K562 (cell line): ENCODE data around the gene DBNDD1. TPM values are rescaled to one million over a fixed set of nuclear protein-coding genes. Genes with fewer than 3 reads are reported as not detected.

Source experiments
- ATAC-seq: fragments of 200-7000 bp; cut with Tn5 transposase; 3 replicates; pipeline ENCODE4 v1.9.1; 2020; ENCODE audit warnings: moderate library complexity
- BruUV-seq: library from RNA; stranded (reverse); fragments of 400-500 nt; replicated peaks from 2 replicates; lab custom pipeline; 2021; lab: Mats Ljungman, UMichigan
- CTCF ChIA-PET: fragments of 300-600 bp; formaldehyde crosslinking; extraction: SDS; loops from one replicate; lab custom pipeline; 2021; ENCODE audit warnings: low intra/inter-chr PET ratio; lab: Yijun Ruan, JAX
- POLR2A ChIA-PET: fragments of 300-600, 350-650 bp; sonication (Branson Sonifier 250); formaldehyde crosslinking; extraction: SDS; loops from one replicate; lab custom pipeline; 2021; ENCODE audit warnings: antibody characterized with exemption, inconsistent platforms; lab: Yijun Ruan, JAX
- DNase-seq, 4 experiments: peaks; one replicate each; pipeline versions ENCODE4 v3.0.0 to v3.0.0-alpha.2; 2011 to 2018; ENCODE audit warnings: low spot score in 3 of 4, mixed read lengths in 3 of 4; ENCODE audit errors: extremely low read depth in 1 of 4
- FAIRE-seq: peaks from 2 replicates; lab custom pipeline; 2011; peaks lifted over from hg19 to GRCh38; lab: Jason Lieb, UNC
- H2AFZ ChIP-seq: 2 replicates; pipeline ENCODE4 v1.6.0; 2011; ENCODE audit warnings: low read depth, low read length, control low read depth, inconsistent platforms
- H3K27ac ChIP-seq: fragments of 200-600 bp; 3 replicates; pipeline ENCODE4 v1.8.0; 2011; ENCODE audit warnings: low read depth, mild to moderate bottlenecking, control low read depth, inconsistent platforms, low read length, moderate library complexity, mixed read lengths; ENCODE audit errors: extremely low read depth
- H3K27me3 ChIP-seq, 2 experiments: fragments of 300-600 bp in 1 of 2; 2 replicates in 1 of 2; 3 replicates in 1 of 2; pipeline versions ENCODE4 v1.6.0 to v1.8.0; 2011; ENCODE audit warnings: inconsistent platforms in 2 of 2, low read length in 2 of 2, mild to moderate bottlenecking in 1 of 2, mixed read lengths in 1 of 2, moderate library complexity in 1 of 2; ENCODE audit not compliant: control insufficient read depth in 2 of 2, insufficient read depth in 2 of 2
- H3K36me3 ChIP-seq: fragments of 300-600 bp; 3 replicates; pipeline ENCODE4 v1.8.0; 2011; ENCODE audit warnings: mild to moderate bottlenecking, low read length, inconsistent platforms; ENCODE audit not compliant: control insufficient read depth, insufficient read depth
- H3K4me1 ChIP-seq, 2 experiments: fragments of 200-600 bp in 1 of 2; replicated peaks in 1 of 2; 2 replicates in 1 of 2; 3 replicates in 1 of 2; pipeline versions ENCODE4 v1.5.1 to v1.8.0; 2011; ENCODE audit warnings: inconsistent platforms in 2 of 2, low read length in 2 of 2, mild to moderate bottlenecking in 1 of 2, mixed read lengths in 1 of 2, moderate library complexity in 1 of 2; ENCODE audit not compliant: control insufficient read depth in 2 of 2, insufficient read depth in 2 of 2
- H3K4me2 ChIP-seq: 2 replicates; pipeline ENCODE4 v1.6.1; 2011; ENCODE audit warnings: low read length, control low read depth, inconsistent platforms, mixed read lengths; ENCODE audit not compliant: insufficient read depth
- H3K4me3 ChIP-seq: fragments of 200-600 bp; sonication (generic), shearing (Covaris generic); 2 replicates; pipeline ENCODE4 v1.5.1; 2016; ENCODE audit warnings: control low read depth, inconsistent platforms
- H3K79me2 ChIP-seq: fragments of 200-600 bp; 3 replicates; pipeline ENCODE4 v1.8.0; 2011; ENCODE audit warnings: low read length, inconsistent platforms; ENCODE audit not compliant: control insufficient read depth, insufficient read depth
- H3K9ac ChIP-seq, 2 experiments: 2 replicates each; pipeline versions ENCODE4 v1.6.0 to v1.6.1; 2011; ENCODE audit warnings: low read depth in 2 of 2, low read length in 2 of 2, control low read depth in 1 of 2, inconsistent platforms in 1 of 2, mild to moderate bottlenecking in 1 of 2, mixed read lengths in 1 of 2; ENCODE audit not compliant: insufficient read depth in 1 of 2
- H3K9me1 ChIP-seq: one replicate; pipeline ENCODE4 v1.6.0; 2011; ENCODE audit warnings: inconsistent platforms, mild to moderate bottlenecking, low read length, moderate library complexity; ENCODE audit not compliant: control insufficient read depth, insufficient read depth
- H3K9me3 ChIP-seq: replicated peaks from 2 replicates; pipeline ENCODE4 v1.5.1; 2011; ENCODE audit warnings: low read depth, low read length, inconsistent platforms; ENCODE audit not compliant: control insufficient read depth, insufficient read depth
- H4K20me1 ChIP-seq: replicated peaks from 2 replicates; pipeline ENCODE4 v1.6.1; 2011; ENCODE audit warnings: low read length, inconsistent platforms, mixed read lengths; ENCODE audit not compliant: control insufficient read depth, insufficient read depth
- ARID3B ChIP-seq: fragments of 250-450 bp; sonication (Bioruptor Pico); IDR thresholded peaks from 2 replicates; pipeline ENCODE4 v1.4.0; 2020; ENCODE audit warnings: borderline replicate concordance
- FOXP4 ChIP-seq: sonication (generic); formaldehyde crosslinking; IDR thresholded peaks from 2 replicates; pipeline ENCODE4 v1.8.0; 2022; ENCODE audit warnings: mild to moderate bottlenecking, missing genetic modification reagents, borderline replicate concordance
- XRCC5 ChIP-seq: fragments of 200-400 bp; formaldehyde crosslinking; IDR thresholded peaks from 2 replicates; pipeline ENCODE4 v1.6.1; 2017; ENCODE audit warnings: low read depth, mild to moderate bottlenecking, low read length
- ZNF121 ChIP-seq: sonication (generic); formaldehyde crosslinking; conservative IDR thresholded peaks from 2 replicates; pipeline ENCODE4 v1.8.0; 2022; ENCODE audit warnings: missing genetic modification reagents
- ZNF212 ChIP-seq: fragments of 450-650 bp; formaldehyde crosslinking; IDR thresholded peaks from 2 replicates; pipeline ENCODE4 v1.4.0; 2020; ENCODE audit warnings: mild to moderate bottlenecking
- ZNF224 ChIP-seq: sonication (generic); formaldehyde crosslinking; IDR thresholded peaks from 2 replicates; pipeline ENCODE4 v1.8.0; 2022; ENCODE audit warnings: mild to moderate bottlenecking, missing genetic modification reagents
- ZNF407 ChIP-seq: fragments of 450-650 bp; IDR thresholded peaks from 2 replicates; pipeline ENCODE4 v1.6.1; 2016; ENCODE audit warnings: low read depth
- ZNF766 ChIP-seq: fragments of 200-800 bp; sonication (Bioruptor generic); conservative IDR thresholded peaks from 2 replicates; pipeline ENCODE4 v1.6.1; 2016; ENCODE audit warnings: missing genetic modification characterization, missing compliant biosample characterization
- WGBS: fragments of 100-300 bp; shearing (Covaris generic); methylation state at CpG from one replicate; pipeline ENCODE4 v1.1.6; 2016; ENCODE audit warnings: low coverage, mixed read lengths; ENCODE audit not compliant: insufficient coverage; ENCODE audit errors: missing lambda C conversion rate; 5-methylcytosine and 5-hydroxymethylcytosine counted together
- in situ Hi-C: fragments of 300-500 bp; cut with MboI; formaldehyde crosslinking; loops from 4 replicates; pipeline ENCODE4 v1.15.0; 2018; ENCODE audit warnings: inconsistent platforms, mixed read lengths
- intact Hi-C: fragments of 100-400 bp; cut with micrococcal nuclease; formaldehyde crosslinking; loops from 2 replicates; pipeline ENCODE4 v1.14.2; 2022
- polyA plus RNA-seq, 8 experiments: library from polyadenylated mRNA; depleted of rRNA in 4 of 8; stranded (reverse) in 5 of 8; unstranded in 3 of 8; fragments of >200 nt; fragmentation: Nextera tagmentation in 2 of 8; fragmentation: Illumina TruSeq in 1 of 8; extraction: Ambion mirVana in 2 of 8; extraction: Trizol in 1 of 8; gene quantifications; 2 replicates each; pipeline versions ENCODE4 v1.2.1 to v1.2.3, GENCODE V29; 2011 to 2014; ENCODE audit warnings: inconsistent platforms in 1 of 8, missing spikeins in 1 of 8
- total RNA-seq, 7 experiments: library from RNA; depleted of rRNA in 6 of 7; stranded (reverse); fragments of >200 nt in 6 of 7; fragmentation: Illumina TruSeq in 2 of 7; extraction: Trizol in 2 of 7; gene quantifications; 2 replicates each; pipeline versions ENCODE4 v1.2.1 to v1.2.3, GENCODE V29; 2011 to 2021; ENCODE audit warnings: low replicate concordance in 1 of 7

Gene DBNDD1
- total and polyA plus RNA-seq, 9 of the 15 experiments (the other 6 are each of a cell fraction or from before 2014, with no cell fraction given) = 0.55 to 13.0 (median 5.8) TPM

GRCh38 chr16:90010676-90011507, 8.4 kb downstream of the DBNDD1 start:
- Histone ChIP-seq H3K9me1 (no peaks in the 10 kb centered on the region), H3K4me2 (no peak overlapping the region), H3K9me3 (no peaks in the 10 kb centered on the region), H3K79me2 (no peaks in the 10 kb centered on the region), H2AFZ (no peak overlapping the region), H3K4me3 (no peak overlapping the region), H3K36me3 (no peaks in the 10 kb centered on the region), H3K27me3 (no peaks in the 10 kb centered on the region), H3K9ac (peak overlapping the region in 1 of 2 experiments; percentile 58; a peak in 1 of 4 replicates), H4K20me1 (no peaks in the 10 kb centered on the region), H3K27ac (no peak overlapping the region), H3K4me1 (peaks cover 0 to 44% of the 10 kb centered on the region in 2 experiments; a peak in 3 of 5 replicates)
- no peak for DNase-seq
- BruUV-seq = no TSS peak
- CTCF ChIA-PET = no interaction called here
- POLR2A ChIA-PET = no interaction called here
- in situ Hi-C loops (no loop called here), intact Hi-C loops (no loop called here)
- no peak for ATAC-seq
- WGBS = 67% methylated on average over 16 of the region's 22 CpGs
- FAIRE-seq = no peak
- TF ChIP-seq FOXP4 (CRISPR knock-in tag) (no peak), ARID3B (CRISPR knock-in tag) (no peak), ZNF212 (no peak), XRCC5 (no peak), ZNF407 (no peak), ZNF224 (no peak), ZNF121 (CRISPR knock-in tag) (no peak), ZNF766 (CRISPR knock-in tag) (no peak)
